Ectodermal cell (in vitro differentiated cells): Measurements from ENCODE around the gene CISH.

Source experiments
- H3K27ac ChIP-seq: 2 replicates; pipeline ENCODE4 v1.7.0; 2013; ENCODE audit warnings: mild to moderate bottlenecking, low read depth, low read length; ENCODE audit not compliant: insufficient read depth, poor library complexity, severe bottlenecking
- H3K27me3 ChIP-seq: 2 replicates; pipeline ENCODE4 v1.7.0; 2013; ENCODE audit warnings: mild to moderate bottlenecking, low read length; ENCODE audit not compliant: insufficient read depth, control insufficient read depth, poor library complexity, severe bottlenecking
- H3K36me3 ChIP-seq: one replicate; pipeline ENCODE4 v1.7.0; 2013; ENCODE audit warnings: low read length; ENCODE audit not compliant: control insufficient read depth, insufficient read depth
- H3K4me1 ChIP-seq: one replicate; pipeline ENCODE4 v1.7.0; 2013; ENCODE audit warnings: low read length; ENCODE audit not compliant: control insufficient read depth, insufficient read depth
- H3K4me3 ChIP-seq: 2 replicates; pipeline ENCODE4 v1.7.0; 2013; ENCODE audit warnings: low read depth, low read length, control low read depth; ENCODE audit not compliant: insufficient read depth
- H3K9me3 ChIP-seq: 2 replicates; pipeline ENCODE4 v1.7.0; 2013; ENCODE audit warnings: mild to moderate bottlenecking, low read length, moderate library complexity; ENCODE audit not compliant: control insufficient read depth
- WGBS, 2 experiments: methylation state at CpG; one replicate each; pipeline ENCODE4 v1.1.7; 2013; ENCODE audit warnings: missing lambda C conversion rate in 2 of 2; 5-methylcytosine and 5-hydroxymethylcytosine counted together

Gene CISH

DNA sequence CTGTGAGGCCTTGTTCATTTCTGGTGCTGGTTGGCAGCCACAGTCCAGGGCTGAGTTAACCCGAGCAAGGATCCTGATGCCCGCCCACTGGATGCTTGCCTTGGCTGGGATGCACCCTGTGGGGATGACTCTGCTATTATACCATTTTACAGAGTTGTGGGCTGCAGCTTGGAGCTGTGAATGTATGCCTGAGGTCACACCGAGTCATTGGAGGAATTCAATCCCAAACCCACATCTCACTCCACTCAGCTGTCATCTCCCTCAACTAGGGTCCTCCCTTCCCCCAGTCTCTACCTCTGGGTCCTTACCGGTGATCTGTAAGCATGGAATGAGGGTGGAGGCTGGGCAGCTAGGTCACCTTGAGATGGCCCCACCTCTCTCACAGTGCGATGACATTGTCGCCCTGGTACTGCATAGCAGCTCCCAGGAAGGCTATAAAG, 27.5 kb upstream of the CISH start:
- no peak overlapping the region for H3K27ac ChIP-seq
- WGBS, 2 experiments = 88 to 90% methylated on average over 6 of the region's 6 CpGs

GRCh38 chr3:50637945-50638344, 26.4 kb upstream of the CISH start:
- Histone ChIP-seq H3K27me3 (no peaks in the 10 kb centered on the region), H3K9me3 (no peaks in the 10 kb centered on the region), H3K36me3 (peaks cover 13% of the 10 kb centered on the region), H3K4me1 (peaks cover 14% of the 10 kb centered on the region), H3K27ac (no peak overlapping the region), H3K4me3 (no peak overlapping the region)
- 84 to 85% methylated on average over 3 of the region's 3 CpGs for WGBS, 2 experiments

More for the DNA sequence above, 27.5 kb upstream of the CISH start:
- peaks cover 14% of the 10 kb centered on the region for H3K4me1 ChIP-seq
- H3K27me3 ChIP-seq = no peaks in the 10 kb centered on the region
- no peaks in the 10 kb centered on the region for H3K9me3 ChIP-seq
- H3K36me3 ChIP-seq = peaks cover 13% of the 10 kb centered on the region
- H3K4me3 ChIP-seq = no peak overlapping the region

DNA sequence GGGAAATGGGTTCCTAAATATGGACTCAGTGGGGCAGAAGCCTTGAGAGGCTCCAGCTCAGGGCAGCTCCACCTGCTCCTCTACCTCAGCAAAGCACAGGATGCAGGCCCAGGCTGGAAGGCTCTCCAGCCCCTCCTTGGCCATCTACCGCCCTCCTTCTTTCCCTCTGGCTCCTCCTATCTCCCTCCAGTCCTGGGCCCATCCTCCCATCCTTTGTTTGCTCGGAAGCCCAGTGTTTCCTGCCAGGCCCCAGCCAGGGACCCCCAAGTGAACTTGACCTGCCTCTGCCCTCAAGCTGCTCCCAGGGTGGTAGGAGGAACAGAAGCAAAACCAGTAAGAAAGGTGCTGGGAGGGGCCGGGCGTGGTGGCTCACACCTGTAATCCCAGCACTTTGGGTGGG, 25.4 kb upstream of the CISH start:
- peaks cover 12% of the 10 kb centered on the region for H3K36me3 ChIP-seq
- H3K4me1 ChIP-seq = peaks cover 14% of the 10 kb centered on the region
- 68 to 79% methylated on average over 4 of the region's 4 CpGs for WGBS, 2 experiments
- no peaks in the 10 kb centered on the region for H3K27me3 ChIP-seq
- no peaks in the 10 kb centered on the region for H3K9me3 ChIP-seq
- H3K4me3 ChIP-seq = no peak overlapping the region
- no peak overlapping the region for H3K27ac ChIP-seq

DNA sequence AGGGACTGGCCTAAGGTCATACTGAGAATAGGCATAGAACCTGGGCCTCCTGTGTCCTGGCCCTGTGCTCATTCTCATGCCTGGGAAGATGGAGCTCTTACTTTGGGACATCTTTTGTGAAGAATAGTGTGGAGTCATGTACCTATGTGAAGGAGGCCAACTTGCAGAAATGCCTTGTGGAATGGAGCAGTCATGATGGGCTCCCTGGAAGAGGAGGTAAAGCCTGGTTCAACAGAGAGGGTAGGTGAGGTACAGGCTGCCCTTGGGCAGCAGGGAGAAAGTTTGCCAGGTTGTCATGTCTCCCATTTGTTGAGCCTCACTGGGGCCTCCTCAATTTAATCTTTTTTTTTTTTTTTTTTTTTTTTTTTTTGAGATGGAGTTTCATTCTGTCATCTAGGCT, 23.5 kb upstream of the CISH start:
- peaks cover under 1% of the 10 kb centered on the region for H3K36me3 ChIP-seq
- H3K9me3 ChIP-seq = no peaks in the 10 kb centered on the region

DNA sequence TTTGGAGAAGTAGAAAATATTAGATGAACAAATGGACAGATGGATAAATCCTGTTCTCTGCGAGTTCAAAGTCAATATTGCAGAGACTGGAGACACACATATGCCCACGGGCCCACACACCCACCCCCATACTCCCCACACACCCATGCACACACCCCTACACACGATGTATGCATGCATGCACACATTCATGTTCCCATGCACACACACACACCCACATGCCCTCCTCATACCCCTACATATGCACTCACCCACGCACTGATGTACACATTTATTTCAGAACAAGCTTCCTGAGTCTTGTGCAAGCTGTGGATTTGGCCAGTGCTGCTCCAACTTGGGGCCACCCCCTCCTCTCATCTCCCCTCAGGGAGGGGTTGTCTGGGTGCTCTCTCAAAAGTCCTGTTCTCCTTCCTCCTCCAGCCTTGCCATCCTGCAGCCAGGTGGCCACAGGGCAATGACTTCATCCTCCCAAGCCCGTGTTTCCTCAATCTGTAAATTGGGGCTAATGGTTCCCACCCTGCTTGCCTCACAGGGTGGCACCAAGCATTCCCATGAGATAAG, 21.7 kb upstream of the CISH start:
- Histone ChIP-seq H3K9me3 (no peaks in the 10 kb centered on the region), H3K27me3 (no peaks in the 10 kb centered on the region), H3K4me1 (peaks cover 14% of the 10 kb centered on the region), H3K27ac (no peak overlapping the region), H3K4me3 (no peak overlapping the region), H3K36me3 (no peaks in the 10 kb centered on the region)
- WGBS, 2 experiments = 92 to 94% methylated on average over 5 of the region's 5 CpGs

More for the DNA sequence above, 23.5 kb upstream of the CISH start:
- H3K4me3 ChIP-seq = no peak overlapping the region
- no peak overlapping the region for H3K27ac ChIP-seq
- H3K4me1 ChIP-seq = peaks cover 14% of the 10 kb centered on the region
- no peaks in the 10 kb centered on the region for H3K27me3 ChIP-seq

DNA sequence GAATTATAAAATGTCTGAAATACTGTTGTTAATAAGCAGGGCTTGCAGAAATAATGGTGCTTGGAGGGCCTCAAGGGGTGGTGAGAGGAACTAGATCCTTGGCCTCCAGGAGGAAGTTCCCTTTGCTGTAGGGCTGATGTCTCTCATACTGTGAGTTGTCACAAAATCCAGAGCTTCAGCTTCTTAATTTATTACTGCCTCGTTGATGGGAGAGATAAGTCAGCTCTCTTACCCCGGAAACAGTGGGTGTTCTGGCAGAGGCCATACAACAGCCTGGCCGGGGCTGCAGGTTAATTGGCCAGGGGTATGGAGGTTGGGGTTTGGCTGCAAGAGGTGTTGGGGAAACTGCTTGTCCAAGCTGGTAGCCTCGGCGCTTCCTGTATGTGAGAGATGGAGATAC, 20.9 kb upstream of the CISH start:
- WGBS, 2 experiments = 89 to 91% methylated on average over 5 of the region's 5 CpGs

DNA sequence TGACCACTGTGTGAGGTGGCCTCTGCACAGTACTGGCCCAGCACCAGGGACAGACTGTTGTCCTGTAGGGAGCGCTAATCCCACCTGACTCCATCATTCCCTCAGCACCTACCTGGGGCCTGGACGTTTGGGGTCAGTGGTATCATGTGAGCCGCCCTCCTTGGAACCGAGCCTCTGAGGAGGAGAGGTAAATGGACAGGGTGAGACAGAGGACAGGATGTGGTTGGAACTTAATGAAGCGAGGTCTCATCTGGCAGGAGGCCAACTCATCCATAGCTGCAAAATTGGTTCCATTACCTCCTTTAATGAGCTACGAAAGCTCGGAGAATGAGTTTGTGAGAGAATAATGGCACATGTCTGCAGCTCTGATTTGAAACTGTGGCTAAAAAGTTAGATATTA, 19.3 kb upstream of the CISH start:
- no peaks in the 10 kb centered on the region for H3K36me3 ChIP-seq
- H3K9me3 ChIP-seq = no peaks in the 10 kb centered on the region
- 94% methylated on average over 7 of the region's 7 CpGs for whole genome bisulfite sequencing, 2 experiments
- H3K27ac ChIP-seq = no peak overlapping the region
- no peaks in the 10 kb centered on the region for H3K27me3 ChIP-seq
- no peak overlapping the region for H3K4me3 ChIP-seq
- H3K4me1 ChIP-seq = peaks cover 28% of the 10 kb centered on the region

More for the DNA sequence above, 20.9 kb upstream of the CISH start:
- Histone ChIP-seq H3K27ac (no peak overlapping the region), H3K9me3 (no peaks in the 10 kb centered on the region), H3K36me3 (no peaks in the 10 kb centered on the region), H3K4me1 (peaks cover 15% of the 10 kb centered on the region), H3K27me3 (no peaks in the 10 kb centered on the region), H3K4me3 (no peak overlapping the region)

DNA sequence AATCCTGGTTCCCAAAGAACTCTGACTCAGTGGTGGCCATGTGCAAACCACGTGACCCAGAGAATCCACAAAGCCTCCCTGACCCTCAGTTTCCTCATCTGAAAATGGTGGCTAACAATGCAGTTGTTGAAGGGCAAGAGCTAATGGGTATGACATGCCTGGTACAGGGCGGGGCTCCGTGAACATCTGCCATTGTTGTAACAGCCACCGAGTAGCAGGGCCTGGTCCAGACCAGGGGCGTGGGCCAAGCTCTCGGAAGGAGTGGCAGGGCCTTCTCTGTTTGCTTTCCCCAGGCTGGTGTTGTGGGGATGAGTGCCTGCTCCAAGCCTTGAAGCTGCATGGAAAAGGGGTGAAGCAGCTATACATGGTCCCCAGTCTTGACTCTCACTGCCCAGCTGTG, 18.8 kb upstream of the CISH start:
- no peak overlapping the region for H3K4me3 ChIP-seq
- WGBS, 2 experiments = 96 to 97% methylated on average over 6 of the region's 6 CpGs

DNA sequence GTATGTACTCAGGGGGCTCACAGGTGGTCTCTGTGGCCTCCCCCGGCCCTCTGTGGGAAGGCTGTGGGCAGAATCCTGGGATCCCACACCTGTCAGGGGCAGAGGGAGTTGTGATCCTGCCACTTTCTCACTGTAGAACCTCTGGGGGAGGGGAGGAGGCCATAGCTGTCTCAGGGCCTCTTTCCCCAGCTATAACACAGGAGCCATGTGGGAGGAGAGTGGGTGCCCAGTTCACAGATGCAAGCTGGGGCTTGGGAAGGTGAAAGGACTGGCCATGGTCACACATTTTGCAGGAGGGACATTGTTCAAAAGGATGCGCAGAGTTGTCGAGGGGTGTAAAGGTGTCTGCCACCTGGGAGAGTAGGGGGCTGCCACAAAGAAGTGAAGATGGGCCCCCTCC, 17.0 kb upstream of the CISH start:
- H3K4me3 ChIP-seq = no peak overlapping the region
- H3K27me3 ChIP-seq = no peaks in the 10 kb centered on the region
- WGBS, 2 experiments = 95 to 99% methylated on average over 3 of the region's 3 CpGs
- H3K9me3 ChIP-seq = no peaks in the 10 kb centered on the region
- no peak overlapping the region for H3K27ac ChIP-seq
- peaks cover 45% of the 10 kb centered on the region for H3K4me1 ChIP-seq
- H3K36me3 ChIP-seq = no peaks in the 10 kb centered on the region

More for the DNA sequence above, 18.8 kb upstream of the CISH start:
- peaks cover 33% of the 10 kb centered on the region for H3K4me1 ChIP-seq
- H3K9me3 ChIP-seq = no peaks in the 10 kb centered on the region
- H3K27me3 ChIP-seq = no peaks in the 10 kb centered on the region
- no peaks in the 10 kb centered on the region for H3K36me3 ChIP-seq
- H3K27ac ChIP-seq = no peak overlapping the region

DNA sequence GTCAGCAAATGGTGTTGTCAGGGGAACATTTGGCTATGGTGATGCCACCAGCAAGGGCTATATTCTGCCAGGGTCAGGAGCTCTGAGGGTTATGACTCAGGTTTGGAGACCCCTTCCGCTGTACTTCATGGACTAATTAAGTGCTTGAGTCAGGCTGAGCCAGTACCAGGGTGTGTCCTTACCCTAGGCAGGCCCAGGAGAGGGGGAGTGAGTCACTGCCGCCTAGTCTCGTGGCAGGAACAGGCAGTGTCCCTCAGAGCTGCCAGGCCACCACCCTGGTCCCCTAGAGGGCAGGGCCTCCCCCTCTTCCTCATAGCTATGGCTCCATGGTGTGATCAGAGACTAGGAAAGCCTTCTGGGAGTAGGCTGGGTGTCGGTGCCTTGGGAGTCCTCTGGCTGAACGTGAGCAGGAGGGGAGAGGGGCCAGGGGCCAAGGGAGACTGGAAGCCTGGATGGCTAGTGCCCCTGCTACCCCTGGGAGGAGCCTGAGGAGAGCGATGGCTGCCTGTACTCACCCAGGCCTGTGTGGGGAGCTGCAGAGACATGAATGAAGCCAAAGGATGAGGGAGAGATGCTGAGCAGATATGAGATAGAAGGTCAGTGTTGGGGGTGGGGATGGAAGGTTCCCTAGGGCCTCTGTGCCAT, 16.0 kb upstream of the CISH start:
- Histone ChIP-seq H3K4me1 (peaks cover 55% of the 10 kb centered on the region), H3K27me3 (no peaks in the 10 kb centered on the region), H3K4me3 (no peak overlapping the region), H3K27ac (no peak overlapping the region), H3K9me3 (no peaks in the 10 kb centered on the region), H3K36me3 (no peaks in the 10 kb centered on the region)
- WGBS, 2 experiments = 54 to 59% methylated on average over 6 of the region's 6 CpGs
